GM19351 (cell line): ENCODE data around the gene GINS2.

Experiments used
- ATAC-seq: cut with Tn5 transposase; IDR thresholded peaks from one replicate; pipeline ENCODE4 v1.9.1; 2021; ENCODE audit warnings: mild to moderate bottlenecking, moderate library complexity; ENCODE audit not compliant: unreplicated experiment

Gene GINS2

GRCh38 chr16:85628265-85628556, 60.5 kb downstream of the GINS2 start:
- ATAC-seq, result no peak

DNA sequence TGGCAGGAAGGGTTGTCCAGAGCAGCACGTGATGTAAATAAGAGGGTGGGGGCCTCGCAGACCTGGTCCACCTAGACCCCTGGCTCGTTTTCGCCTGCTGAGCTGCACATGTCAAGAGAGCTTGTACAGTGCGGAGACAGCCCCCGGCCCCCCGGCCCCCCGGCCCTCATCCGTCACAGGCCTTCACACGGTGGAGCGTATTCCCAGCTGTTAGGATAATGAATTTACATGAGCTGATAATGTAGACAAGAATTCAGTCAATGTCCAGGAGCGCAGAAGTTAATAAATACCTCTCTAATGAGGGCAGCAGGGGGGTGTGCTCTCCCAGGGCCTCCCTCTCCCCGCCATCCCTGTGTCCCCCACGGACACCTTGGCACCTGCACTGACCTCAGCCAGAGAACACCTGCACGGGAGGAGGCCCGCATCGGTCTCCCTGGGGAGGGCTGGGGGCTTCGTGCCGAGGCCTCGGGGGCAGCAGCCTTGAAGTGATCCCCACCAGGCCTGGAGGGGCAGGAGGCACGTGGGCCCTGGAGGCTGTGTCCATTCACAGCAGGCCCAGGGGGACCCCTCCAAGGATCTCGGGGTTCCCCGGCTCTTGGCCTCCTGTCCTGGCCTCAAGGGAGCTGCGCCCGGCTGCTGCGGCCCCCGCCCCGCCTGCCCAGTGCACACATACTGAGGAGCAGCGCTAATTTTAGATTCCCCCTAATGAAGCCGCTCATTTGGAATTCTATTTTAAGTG, 61.1 kb downstream of the GINS2 start:
- ATAC-seq, result no peak

GRCh38 chr16:85627089-85627488, 61.7 kb downstream of the GINS2 start:
- no peak for ATAC-seq
